ENCODE results near the gene CPXM1.
"Not testable (repeated sequence)": the region's sequence is repeated elsewhere in the genome, so short reads cannot be mapped to it uniquely, and the experiment has no call there.

Gene CPXM1

DNA sequence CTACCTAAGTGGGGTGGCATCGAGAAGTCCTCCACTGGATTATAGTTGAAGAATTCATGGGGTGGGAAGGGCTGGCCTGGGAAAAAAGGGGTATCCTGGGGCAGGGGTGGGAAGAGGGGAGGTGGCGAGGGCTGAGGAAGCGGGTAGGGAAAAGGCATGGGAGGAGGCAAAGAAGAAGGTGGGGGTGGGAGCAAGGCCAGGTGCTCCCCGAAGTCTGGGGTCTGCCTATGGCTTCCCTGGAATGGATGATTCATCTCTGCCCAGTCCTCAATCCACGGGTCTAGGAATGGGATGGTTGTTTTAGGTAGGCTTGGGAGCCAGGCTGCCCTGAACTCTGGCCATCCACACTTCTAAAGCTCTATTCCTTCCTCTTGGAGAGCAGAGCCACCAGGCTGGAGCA lies 35.6 kb upstream of the CPXM1 start:
- POLR2A ChIA-PET: no interaction called here
- DNase-seq (ENCODE audit: low read depth, low spot score): no peak

DNA sequence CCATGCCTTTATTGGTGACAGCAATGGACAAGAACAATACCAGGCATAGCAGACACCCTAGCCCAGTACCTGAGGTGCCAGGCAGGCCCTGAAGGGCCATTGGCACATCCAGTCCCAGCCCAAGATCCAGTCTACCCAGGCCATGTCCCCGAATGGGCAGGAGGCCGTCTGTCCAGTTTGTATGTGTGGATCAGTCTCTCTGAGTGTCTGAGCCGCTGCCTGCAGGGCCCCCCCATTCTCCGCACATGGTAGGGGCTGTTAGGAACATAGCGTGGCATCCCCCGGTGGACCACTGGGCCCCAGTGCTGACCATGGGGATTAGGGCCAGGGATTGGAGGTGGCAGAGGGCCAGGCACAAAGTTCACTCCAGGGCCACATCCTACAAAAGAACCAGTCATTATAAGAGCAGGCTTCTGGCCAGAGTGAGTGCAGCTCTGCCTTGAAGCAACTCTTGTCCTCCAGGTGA lies 34.9 kb upstream of the CPXM1 start:
- CTCF ChIA-PET: interaction anchor here (1.1 to 3.6 kb wide), 2 partner anchors 17 to 83 kb away, joined by 3 to 13 read pairs; no protein-coding TSS in a partner anchor

More for the DNA sequence above, 35.6 kb upstream of the CPXM1 start:
- CTCF ChIA-PET: interaction anchor here (1.1 kb wide), 2 partner anchors 24 to 84 kb away, joined by 3 read pairs; no protein-coding TSS in a partner anchor
- H3K4me3 ChIP-seq (ENCODE audit: low read depth, low read length): no peak overlapping the region
- TF ChIP-seq, protein P1, sequence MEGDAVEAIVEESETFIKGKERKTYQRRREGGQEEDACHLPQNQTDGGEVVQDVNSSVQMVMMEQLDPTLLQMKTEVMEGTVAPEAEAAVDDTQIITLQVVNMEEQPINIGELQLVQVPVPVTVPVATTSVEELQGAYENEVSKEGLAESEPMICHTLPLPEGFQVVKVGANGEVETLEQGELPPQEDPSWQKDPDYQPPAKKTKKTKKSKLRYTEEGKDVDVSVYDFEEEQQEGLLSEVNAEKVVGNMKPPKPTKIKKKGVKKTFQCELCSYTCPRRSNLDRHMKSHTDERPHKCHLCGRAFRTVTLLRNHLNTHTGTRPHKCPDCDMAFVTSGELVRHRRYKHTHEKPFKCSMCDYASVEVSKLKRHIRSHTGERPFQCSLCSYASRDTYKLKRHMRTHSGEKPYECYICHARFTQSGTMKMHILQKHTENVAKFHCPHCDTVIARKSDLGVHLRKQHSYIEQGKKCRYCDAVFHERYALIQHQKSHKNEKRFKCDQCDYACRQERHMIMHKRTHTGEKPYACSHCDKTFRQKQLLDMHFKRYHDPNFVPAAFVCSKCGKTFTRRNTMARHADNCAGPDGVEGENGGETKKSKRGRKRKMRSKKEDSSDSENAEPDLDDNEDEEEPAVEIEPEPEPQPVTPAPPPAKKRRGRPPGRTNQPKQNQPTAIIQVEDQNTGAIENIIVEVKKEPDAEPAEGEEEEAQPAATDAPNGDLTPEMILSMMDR (IDR thresholded peaks at IDR 0.05; ENCODE audit: insufficient read depth, low read length, missing control alignments): no peak

GRCh38 chr20:2834401-2835110 lies 34.1 kb upstream of the CPXM1 start:
- no peak overlapping the region for H3K4me3 ChIP-seq (ENCODE audit: low read depth, low read length)
- POLR2A ChIA-PET: interaction anchor here (0.6 kb wide), 1 partner anchor 366 kb away, joined by 3 read pairs; no protein-coding TSS in a partner anchor
- no peak for DNase-seq (ENCODE audit: low read depth, low spot score)
- CTCF ChIA-PET: interaction anchor here (0.8 to 3.6 kb wide), 4 partner anchors 10 to 82 kb away, joined by 3 to 13 read pairs (median 5); no protein-coding TSS in a partner anchor
- TF ChIP-seq, protein P1 (IDR thresholded peaks at IDR 0.05; ENCODE audit: insufficient read depth, low read length, missing control alignments): no peak

More for the DNA sequence above, 34.9 kb upstream of the CPXM1 start:
- POLR2A ChIA-PET: no interaction called here
- no peak overlapping the region for H3K4me3 ChIP-seq (ENCODE audit: low read depth, low read length)
- TF ChIP-seq, protein P1 (IDR thresholded peaks at IDR 0.05; ENCODE audit: insufficient read depth, low read length, missing control alignments): no peak
- DNase-seq (ENCODE audit: low read depth, low spot score): no peak

DNA sequence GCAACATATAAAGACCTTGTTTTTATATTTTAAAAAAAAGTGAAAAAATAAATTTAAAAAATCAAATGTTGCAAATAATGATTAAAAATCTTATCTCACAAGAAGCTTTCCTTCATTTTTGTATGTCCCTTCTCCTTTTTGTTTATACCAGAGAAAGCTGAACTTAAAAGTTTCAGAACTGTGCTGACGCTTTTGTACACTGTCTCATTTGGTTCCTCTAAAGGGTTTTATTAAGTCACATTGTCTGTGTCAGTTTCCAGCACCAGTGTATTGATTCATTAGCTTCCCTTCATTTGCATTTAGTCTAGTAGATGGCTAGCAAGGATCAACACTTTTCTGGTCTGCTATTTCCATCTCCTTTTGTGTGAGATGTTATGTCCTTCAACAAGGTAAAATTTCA lies 33.3 kb upstream of the CPXM1 start:
- ChIA-PET CTCF (interaction anchor here (1.1 to 3.6 kb wide), 4 partner anchors 10 to 81 kb away, joined by 3 to 13 read pairs (median 5); no protein-coding TSS in a partner anchor), POLR2A (no interaction called here)
- no peak for DNase-seq (ENCODE audit: low read depth, low spot score)
- TF ChIP-seq, protein P1 (IDR thresholded peaks at IDR 0.05; ENCODE audit: insufficient read depth, low read length, missing control alignments): no peak
- H3K4me3 ChIP-seq (ENCODE audit: low read depth, low read length): no peak overlapping the region

DNA sequence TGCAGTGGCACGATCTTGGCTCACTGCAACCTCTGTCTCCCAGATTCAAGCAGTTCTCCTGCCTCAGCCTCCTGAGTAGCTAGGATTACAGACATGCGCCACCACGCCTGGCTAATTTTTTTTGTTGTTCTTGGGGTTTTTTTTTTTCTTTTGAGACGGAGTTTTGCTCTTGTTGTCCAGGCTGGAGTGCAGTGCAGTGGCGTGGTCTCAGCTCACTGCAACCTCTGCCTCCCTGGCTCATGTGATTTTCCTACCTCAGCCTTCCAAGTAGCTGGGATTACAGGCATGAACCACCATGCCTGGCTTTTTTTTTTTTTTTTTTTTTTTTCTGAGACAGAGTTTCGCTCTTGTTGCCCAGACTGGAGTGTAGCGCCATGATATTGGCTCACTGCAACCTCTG lies 30.8 kb upstream of the CPXM1 start:
- CTCF ChIA-PET: interaction anchor here (2.4 kb wide), 1 partner anchor 10 kb away, joined by 5 read pairs; no protein-coding TSS in a partner anchor
- POLR2A ChIA-PET; H3K4me3 ChIP-seq (ENCODE audit: low read depth, low read length); DNase-seq (ENCODE audit: low read depth, low spot score): not testable (repeated sequence)

DNA sequence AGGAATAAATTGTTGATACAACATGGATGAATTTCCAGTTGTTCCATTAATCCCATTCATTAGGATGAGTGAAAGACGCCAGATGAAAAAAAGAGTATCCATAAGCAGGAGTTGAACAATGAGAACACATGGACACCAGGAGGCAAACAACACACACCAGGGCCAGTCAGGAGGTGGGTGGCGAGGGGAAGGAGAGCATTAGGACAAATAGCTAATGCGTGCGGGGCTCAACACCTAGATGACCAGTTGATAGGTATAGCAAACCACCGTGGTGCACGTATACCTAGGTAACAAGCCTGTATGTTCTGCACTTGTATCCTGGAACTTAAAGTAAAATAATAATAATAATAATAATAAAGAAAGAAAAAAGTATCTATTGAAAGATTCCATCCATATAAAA lies 28.9 kb upstream of the CPXM1 start:
- ChIA-PET POLR2A (no interaction called here), CTCF (interaction anchor here (1.3 to 2.4 kb wide), 2 partner anchors 8 to 74 kb away, joined by 3 to 5 read pairs; no protein-coding TSS in a partner anchor)
- TF ChIP-seq, protein P1 (IDR thresholded peaks at IDR 0.05; ENCODE audit: insufficient read depth, low read length, missing control alignments): no peak

More for the DNA sequence above, 28.9 kb upstream of the CPXM1 start:
- DNase-seq (ENCODE audit: low read depth, low spot score): no peak
- H3K4me3 ChIP-seq (ENCODE audit: low read depth, low read length): no peak overlapping the region
